ENCODE results near the gene SPRED3.

DNA sequence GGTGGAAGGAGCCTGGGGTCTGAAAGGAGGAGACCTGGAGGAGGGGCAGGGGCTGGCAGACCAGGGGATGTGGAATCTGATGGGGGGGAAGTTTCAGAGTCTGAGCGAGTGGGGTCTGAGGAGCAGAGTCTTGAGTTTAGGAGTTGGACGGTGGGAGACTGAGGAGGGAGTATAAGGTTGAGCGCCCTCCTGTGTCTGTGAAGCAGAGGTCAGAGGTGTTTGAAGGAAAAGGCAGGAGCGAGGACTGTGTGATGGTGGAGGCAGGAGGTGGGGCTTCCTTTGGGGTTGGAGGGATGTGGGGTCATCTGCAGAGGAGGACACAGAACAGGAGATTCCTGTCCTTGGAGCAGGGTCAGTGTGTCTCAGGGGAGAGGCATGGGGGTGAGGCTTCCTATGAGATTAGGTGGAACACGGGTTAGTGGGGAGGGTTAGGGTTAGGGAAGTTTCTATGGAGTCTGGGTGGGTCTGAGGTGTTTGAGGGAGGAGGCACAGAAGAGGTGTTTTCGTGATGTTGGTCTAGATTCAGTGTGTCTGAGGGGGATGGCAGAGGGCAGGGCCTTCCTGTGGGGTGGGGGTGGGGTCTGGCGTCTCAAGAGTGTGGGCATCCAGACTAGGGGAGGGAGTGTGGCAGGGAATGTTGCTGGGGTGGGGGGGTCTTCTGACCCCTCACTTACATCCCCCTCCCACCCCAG, 53.3 kb downstream of the SPRED3 start:
- peak; percentile 63 for TF ChIP-seq CTCF (conservative IDR thresholded peaks at IDR 0.05; ENCODE audit: low read length)
- no peak for TF ChIP-seq EZH2phosphoT487 (IDR thresholded peaks at IDR 0.05; ENCODE audit: borderline replicate concordance)
